Mesodermal cell (in vitro differentiated cells): ENCODE measurements around the gene B3GNT2. TPM values are rescaled to one million over a fixed set of nuclear protein-coding genes. Genes with fewer than 3 reads are reported as not detected.
"Not testable (repeated sequence)": the region's sequence is repeated elsewhere in the genome, so short reads cannot be mapped to it uniquely, and the experiment has no call there.

Source experiments
- H3K27ac ChIP-seq: 2 replicates; pipeline ENCODE4 v1.7.0; 2013; ENCODE audit warnings: mild to moderate bottlenecking, low read depth, low read length, moderate library complexity; ENCODE audit not compliant: severe bottlenecking
- H3K36me3 ChIP-seq: 2 replicates; pipeline ENCODE4 v1.7.1; 2013; ENCODE audit warnings: mild to moderate bottlenecking, low read length, moderate library complexity; ENCODE audit not compliant: control insufficient read depth, insufficient read depth
- H3K4me1 ChIP-seq: one replicate; pipeline ENCODE4 v1.7.1; 2013; ENCODE audit warnings: mild to moderate bottlenecking, low read length; ENCODE audit not compliant: insufficient read depth, control insufficient read depth, poor library complexity, severe bottlenecking
- H3K4me3 ChIP-seq: 2 replicates; pipeline ENCODE4 v1.7.0; 2013; ENCODE audit warnings: low read length, control low read depth, mild to moderate bottlenecking; ENCODE audit not compliant: insufficient read depth, poor library complexity, severe bottlenecking; ENCODE audit errors: extremely low read depth
- H3K9me3 ChIP-seq: 2 replicates; pipeline ENCODE4 v1.7.1; 2013; ENCODE audit warnings: mild to moderate bottlenecking, low read length, moderate library complexity; ENCODE audit not compliant: control insufficient read depth
- WGBS, 2 experiments: methylation state at CpG; one replicate each; pipeline ENCODE4 v1.1.5; 2013; ENCODE audit warnings: missing lambda C conversion rate in 2 of 2; ENCODE audit not compliant: insufficient coverage in 2 of 2; 5-methylcytosine and 5-hydroxymethylcytosine counted together
- polyA plus RNA-seq, 2 experiments: library from polyadenylated mRNA; stranded (reverse); fragments of 50-300 nt; gene quantifications; one replicate each; pipeline ENCODE4 v1.2.3, GENCODE V29; 2013

Gene B3GNT2, protein sequence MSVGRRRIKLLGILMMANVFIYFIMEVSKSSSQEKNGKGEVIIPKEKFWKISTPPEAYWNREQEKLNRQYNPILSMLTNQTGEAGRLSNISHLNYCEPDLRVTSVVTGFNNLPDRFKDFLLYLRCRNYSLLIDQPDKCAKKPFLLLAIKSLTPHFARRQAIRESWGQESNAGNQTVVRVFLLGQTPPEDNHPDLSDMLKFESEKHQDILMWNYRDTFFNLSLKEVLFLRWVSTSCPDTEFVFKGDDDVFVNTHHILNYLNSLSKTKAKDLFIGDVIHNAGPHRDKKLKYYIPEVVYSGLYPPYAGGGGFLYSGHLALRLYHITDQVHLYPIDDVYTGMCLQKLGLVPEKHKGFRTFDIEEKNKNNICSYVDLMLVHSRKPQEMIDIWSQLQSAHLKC
- 21.4 TPM for polyA plus RNA-seq (2013, experiment 1 of 2)
- 19.4 TPM for polyA plus RNA-seq (2013, experiment 2 of 2)

DNA sequence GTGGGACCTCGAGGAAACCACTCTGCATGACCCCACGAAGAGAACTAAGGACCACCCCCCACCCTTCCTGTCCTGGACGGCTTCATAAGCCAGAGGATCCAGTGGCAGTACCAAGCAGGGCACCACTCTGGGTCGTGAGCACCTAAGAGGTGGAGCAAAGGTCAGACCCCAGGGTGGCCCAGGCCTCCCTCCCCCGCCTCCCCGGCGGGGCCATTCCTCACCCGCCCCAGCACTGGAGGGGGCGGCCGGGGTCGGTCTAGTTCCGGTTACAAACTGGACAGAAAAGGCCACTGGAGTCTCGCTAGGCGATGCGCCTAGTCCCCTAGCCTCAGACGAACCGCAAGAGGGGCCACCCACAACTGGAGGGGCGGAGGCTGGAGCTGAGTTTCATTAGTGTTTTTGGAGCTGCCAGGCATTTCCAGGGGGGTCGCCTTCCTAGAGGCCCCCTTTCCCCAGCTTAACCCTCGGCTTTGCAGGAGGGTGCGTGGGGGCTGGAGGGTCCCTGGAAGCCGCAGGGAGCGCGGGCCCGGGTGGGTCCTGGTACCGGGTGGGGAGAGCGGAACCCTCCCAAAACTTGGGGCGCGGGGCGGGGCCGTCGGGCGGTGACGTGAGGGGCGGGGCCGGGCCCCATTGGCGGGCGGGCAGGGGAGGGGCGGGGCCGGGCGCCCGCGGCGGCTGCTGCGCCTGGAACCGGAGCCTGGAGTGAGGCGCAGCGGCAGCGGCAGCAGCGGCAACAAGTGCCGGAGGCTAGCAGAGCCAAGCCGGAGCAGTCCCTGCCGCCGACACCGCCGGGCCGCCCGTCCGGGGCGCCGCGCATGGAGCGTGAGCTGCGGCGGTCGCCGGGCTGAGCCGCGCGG lies at the start of gene B3GNT2:
Gene B3GNT2, plus strand, starts transcription at position 695 of the 857 bp plus-strand sequence. CDS start 26,106 bp downstream, outside the sequence.
- WGBS, 2 experiments = 5 to 12% methylated on average over 49 to 53 of the region's 70 CpGs
- H3K9me3 ChIP-seq = no peaks in the 10 kb centered on the region
- H3K4me3 ChIP-seq = peak within 1 kb of the TSS; percentile 96
- H3K4me1 ChIP-seq = no peaks in the 10 kb centered on the region
- no peaks in the 10 kb centered on the region for H3K36me3 ChIP-seq
- H3K27ac ChIP-seq = peak within 1 kb of the TSS; percentile 59

DNA sequence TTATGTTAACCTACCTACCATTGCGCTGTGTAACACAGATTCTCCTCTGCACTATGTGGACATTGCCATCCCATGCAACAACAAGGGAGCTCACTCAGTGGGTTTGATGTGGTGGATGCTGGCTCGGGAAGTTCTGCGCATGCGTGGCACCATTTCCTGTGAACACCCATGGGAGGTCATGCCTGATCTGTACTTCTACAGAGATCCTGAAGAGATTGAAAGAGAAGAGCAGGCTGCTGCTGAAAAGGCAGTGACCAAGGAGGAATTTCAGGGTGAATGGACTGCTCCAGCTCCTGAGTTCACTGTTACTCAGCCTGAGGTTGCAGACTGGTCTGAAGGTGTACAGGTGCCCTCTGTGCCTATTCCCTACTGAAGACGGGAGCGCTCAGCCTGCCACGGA lies 49.1 kb upstream of the B3GNT2 start:
- peaks cover 22% of the 10 kb centered on the region for H3K4me1 ChIP-seq
- H3K4me3 ChIP-seq, H3K36me3 ChIP-seq, H3K9me3 ChIP-seq, H3K27ac ChIP-seq: not testable (repeated sequence)
- 100% methylated on average over 1 of the region's 7 CpGs; no CpG with 5 or more reads in 1 of the 2 experiments for WGBS, 2 experiments

DNA sequence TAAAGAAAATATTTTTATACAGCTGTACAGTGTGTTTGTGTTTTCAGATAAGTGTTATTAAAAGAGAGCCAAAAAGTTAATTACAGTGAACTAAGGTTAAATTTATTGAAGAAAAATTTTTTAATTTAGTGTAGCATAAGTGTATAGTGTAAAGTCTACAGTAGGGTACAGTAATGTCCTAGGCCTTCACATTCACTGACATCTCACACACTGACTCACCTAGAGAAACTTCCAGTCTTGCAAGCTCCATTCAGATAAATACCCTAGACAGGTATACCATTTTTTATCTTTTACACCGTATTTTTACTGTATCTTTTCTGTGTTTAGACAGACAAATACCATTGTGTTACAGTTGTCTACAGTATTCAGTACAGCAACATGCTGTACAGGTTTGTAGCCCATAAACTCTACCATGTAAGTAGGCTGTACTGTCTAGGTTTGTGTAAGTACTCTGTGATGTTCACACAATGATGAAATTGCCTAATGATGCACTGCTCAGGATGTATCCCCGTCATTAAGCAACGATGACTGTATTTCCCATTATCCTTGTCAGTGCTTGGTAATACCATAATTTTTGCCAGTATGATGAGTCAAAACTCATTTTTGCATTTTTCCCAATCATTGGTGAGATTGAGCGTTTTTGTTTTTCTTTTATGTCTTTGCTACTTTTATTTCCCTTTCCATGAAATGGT lies 48.2 kb upstream of the B3GNT2 start:
- Histone ChIP-seq H3K9me3 (no peaks in the 10 kb centered on the region), H3K27ac (no peak overlapping the region), H3K4me1 (peaks cover 22% of the 10 kb centered on the region), H3K36me3 (no peaks in the 10 kb centered on the region), H3K4me3 (no peak overlapping the region)
- WGBS, 2 experiments = 100% methylated on average over 3 of the region's 4 CpGs; no CpG with 5 or more reads in 1 of the 2 experiments

DNA sequence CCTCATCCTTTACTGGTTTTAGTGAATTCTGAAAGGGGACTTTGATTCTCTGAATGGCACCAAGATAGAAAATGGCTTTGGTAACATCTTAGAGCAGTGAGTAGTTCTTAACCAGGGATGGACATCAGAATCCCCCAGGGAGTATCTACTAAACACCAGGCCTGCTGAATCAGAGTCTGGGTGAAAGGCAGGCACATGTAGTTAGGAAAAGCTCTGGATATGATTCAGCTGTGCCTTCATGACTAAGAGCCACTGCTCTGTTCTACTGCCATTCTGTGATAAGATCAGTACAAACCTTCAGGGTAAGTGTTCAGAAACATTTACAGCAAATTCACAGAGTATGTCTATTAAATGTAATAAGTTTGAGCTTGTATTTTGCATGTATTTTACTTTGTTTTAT lies 46.2 kb upstream of the B3GNT2 start:
- H3K4me3 ChIP-seq = no peak overlapping the region
- H3K36me3 ChIP-seq = no peaks in the 10 kb centered on the region
- peaks cover 22% of the 10 kb centered on the region for H3K4me1 ChIP-seq
- no peaks in the 10 kb centered on the region for H3K9me3 ChIP-seq
- peak overlapping the region; percentile 16 for H3K27ac ChIP-seq

DNA sequence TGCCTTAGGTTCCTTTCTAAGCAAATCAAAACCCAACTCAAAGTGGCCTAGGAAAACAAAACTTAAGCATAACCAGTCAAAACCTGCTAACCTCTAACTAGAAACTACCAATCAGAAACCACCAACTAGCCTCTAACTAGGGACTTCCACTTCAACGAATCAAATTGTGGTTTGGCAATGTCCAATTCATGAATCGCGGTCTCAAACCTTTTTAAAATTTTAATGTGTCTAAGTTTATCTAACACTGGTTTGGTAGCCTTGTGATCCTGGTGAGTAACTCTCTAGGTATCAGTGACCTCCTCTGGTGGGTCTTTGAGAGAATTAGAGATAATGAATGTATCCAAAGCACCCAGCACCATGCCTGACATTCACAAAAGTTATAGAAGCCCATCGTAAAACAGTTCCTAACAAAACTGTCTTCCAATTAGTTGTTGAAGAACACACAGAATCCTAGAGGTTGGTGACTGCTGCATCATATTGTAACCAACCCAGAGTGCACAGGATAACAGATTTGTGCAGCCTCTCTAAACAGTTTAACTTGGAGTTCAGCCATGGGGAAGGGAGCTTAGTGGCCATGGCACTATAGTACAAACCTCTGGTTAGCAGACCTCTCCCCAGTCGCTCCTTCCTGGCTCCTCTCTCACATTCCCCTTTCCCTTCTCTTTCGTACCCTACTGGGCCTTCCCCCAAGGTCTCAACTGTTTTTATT lies 45.2 kb upstream of the B3GNT2 start:
- Histone ChIP-seq H3K4me3 (no peak overlapping the region), H3K4me1 (peaks cover 22% of the 10 kb centered on the region), H3K27ac (no peak overlapping the region), H3K36me3 (no peaks in the 10 kb centered on the region), H3K9me3 (no peaks in the 10 kb centered on the region)
- 50 to 82% methylated on average over 1 to 3 of the region's 6 CpGs for WGBS, 2 experiments

DNA sequence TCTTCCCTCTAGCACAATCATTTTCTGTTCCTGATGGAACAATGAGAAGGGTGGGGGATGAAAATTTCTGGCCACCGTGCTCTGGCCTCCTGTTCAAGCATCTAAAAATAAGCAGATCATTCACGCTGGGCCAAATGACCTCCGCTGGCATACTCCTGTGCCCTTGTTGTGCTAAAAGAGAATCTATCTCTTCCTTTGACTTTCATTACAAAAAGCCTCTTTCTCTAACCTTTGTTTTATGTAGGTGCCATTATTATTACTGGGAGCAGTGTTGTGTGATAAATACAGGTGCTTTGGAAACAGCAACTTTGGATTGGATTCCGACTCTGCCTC lies 44.6 kb upstream of the B3GNT2 start:
- no peaks in the 10 kb centered on the region for H3K9me3 ChIP-seq
- H3K4me3 ChIP-seq = no peak overlapping the region
- H3K27ac ChIP-seq = no peak overlapping the region
- H3K4me1 ChIP-seq = peaks cover 22% of the 10 kb centered on the region
- no peaks in the 10 kb centered on the region for H3K36me3 ChIP-seq
- 65 to 100% methylated on average over 1 to 3 of the region's 4 CpGs for WGBS, 2 experiments

DNA sequence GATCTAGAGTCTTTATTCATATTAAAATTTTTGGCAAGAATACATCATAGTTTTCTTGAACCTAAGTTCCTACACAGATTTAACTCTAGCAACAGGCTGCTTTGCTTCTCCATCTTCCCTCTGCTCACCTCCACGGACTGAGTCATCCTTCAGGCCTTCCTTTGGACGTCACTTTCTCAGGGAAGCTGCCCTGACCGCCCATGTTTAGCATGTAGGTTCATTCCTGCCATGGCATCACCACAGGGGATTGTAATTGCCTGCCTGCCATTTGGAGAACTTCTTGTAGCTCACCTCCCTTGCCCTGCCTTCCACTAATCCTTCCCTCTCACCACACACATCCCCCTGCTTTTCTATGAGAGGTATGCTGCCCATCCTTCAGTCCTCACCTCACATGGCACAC lies 43.9 kb upstream of the B3GNT2 start:
- Histone ChIP-seq H3K36me3 (no peaks in the 10 kb centered on the region), H3K9me3 (no peaks in the 10 kb centered on the region), H3K4me1 (peaks cover 22% of the 10 kb centered on the region), H3K27ac (no peak overlapping the region), H3K4me3 (no peak overlapping the region)
- WGBS, 2 experiments = 72 to 75% methylated on average over 2 to 3 of the region's 3 CpGs

DNA sequence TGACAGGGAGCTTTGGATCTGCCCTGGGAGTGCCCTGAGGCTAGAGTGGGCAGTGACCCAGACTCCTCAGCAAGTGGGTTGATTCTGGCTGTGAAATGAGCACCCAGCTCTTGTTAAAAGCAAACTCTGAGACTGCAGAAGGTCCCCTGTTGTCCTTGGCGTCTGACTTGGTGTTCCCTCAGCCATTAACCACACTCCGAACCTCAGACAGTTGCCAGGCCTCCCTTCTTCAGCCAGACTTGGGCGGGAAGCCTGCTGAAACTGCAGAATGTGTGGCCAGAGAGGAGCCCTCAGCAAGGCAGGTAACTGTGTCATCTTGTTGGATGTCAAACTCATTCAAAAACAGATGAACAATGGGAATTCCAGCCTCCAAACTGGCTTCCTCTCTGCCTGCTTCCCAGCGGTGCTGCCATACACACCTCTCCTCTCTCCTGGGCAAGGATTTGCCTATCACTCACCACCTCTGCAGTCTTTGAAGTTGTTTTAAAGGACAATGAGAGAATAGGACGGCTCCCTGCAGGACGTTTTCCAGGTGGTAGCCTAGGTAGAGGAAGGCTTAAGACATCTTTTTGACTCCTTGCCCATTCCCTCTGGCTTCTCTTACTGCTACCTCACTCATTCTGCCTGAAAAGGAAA lies 38.9 kb upstream of the B3GNT2 start:
- no peak overlapping the region for H3K4me3 ChIP-seq
- no peaks in the 10 kb centered on the region for H3K4me1 ChIP-seq
- H3K9me3 ChIP-seq = no peaks in the 10 kb centered on the region
- WGBS, 2 experiments = 63 to 86% methylated on average over 3 to 5 of the region's 6 CpGs
- H3K27ac ChIP-seq = no peak overlapping the region
- no peaks in the 10 kb centered on the region for H3K36me3 ChIP-seq

DNA sequence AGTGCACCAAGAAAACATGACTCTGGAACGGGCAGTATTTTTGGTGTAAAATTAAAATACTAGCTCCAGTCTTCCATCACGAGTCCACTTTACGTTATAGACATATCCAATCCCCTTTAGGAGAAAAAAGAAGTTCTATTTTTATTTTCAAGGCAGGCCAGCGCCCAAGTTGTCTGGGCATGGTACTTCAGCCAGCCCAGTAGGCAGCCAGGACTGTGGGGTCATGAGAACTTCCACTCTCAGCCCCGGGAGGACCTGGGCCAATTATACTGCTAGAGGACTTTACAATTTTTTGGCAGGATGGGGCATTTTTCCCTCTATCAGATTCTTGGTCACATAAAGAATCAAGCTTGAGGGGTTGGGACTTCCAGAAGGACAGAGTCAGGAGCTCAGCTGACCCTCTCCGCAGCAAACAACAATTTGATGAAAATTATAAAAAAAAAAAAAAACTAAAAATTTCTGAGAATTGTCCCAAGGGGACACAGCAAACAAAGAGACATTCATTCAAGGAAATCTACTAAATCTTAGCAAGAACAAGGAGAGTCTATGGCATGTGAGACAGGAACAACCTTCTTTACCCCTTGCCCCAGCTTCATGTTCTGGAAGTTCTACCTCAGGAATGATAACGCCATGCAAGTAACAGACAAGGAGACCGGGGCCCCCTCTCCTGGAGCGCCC lies 37.3 kb upstream of the B3GNT2 start:
- Histone ChIP-seq H3K4me3 (no peak overlapping the region), H3K36me3 (no peaks in the 10 kb centered on the region), H3K4me1 (no peaks in the 10 kb centered on the region), H3K9me3 (no peaks in the 10 kb centered on the region), H3K27ac (no peak overlapping the region)
- WGBS, 2 experiments = 86 to 93% methylated on average over 4 to 5 of the region's 9 CpGs
